Occipital lobe (tissue), 2 donors: ENCODE results near the gene ENTPD3. TPM values are rescaled to one million over a fixed set of nuclear protein-coding genes. Genes with fewer than 3 reads are reported as not detected.

Experiments used
- DNase-seq: peaks from one replicate; lab custom pipeline; 2025; lab: John Stamatoyannopoulos, UW
- total RNA-seq: library from RNA; depleted of rRNA; stranded (reverse); fragments of >200 nt; gene quantifications from one replicate; pipeline ENCODE4 v1.2.3, GENCODE V29; 2014

ENTPD3 gene
- total RNA-seq, 1 donor from 2014 or later, result 1.6 TPM

DNA sequence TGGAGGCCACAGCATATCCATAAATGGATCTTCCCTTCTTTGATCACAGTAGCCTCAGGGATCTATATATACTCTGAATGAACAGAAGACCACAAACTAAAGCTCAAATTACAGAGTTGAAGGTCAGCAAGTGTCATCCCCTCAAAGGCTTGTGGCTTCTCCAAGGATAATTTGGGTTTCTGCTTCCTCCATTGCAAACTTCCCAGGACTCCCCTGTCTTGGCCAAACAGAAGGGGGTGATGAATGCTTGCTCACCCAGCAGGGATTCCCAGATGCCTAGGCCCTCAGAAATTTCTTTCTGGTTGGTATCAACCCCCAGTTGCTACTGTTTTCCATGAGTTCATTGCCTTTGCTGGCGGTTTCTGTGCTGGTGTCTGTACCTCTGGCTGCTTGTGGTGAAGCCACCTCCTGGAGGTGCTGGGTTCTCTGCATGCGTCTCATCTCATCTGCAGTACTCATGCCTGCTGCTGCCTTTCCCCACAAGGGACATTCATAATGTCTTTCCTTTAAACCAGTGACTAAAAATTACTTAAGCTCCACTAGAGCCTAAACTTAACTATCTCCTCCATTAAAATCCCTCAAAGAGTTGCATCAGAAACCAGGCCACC lies 17.7 kb downstream of the ENTPD3 start:
- DNase-seq, result no peak

DNA sequence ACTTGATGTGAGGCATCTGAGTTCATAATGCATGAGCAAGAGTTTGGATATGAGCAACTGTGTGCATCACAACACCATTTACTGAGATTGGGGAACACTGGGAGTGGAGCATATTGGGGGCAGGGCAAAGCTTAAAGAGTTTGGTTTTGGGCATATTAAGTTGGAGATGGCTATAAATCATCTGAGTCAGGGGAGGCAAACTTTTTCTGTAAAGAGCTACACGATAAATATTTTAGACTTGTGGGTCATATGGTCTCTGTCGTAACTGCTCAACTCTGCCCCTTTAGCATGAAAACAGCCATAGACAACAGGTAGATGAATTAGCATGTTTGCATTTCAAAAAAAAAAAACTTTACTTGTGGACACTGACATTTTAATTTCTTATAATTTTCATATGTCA lies 20.0 kb downstream of the ENTPD3 start:
- DNase-seq, result no peak

- no peak for DNase-seq
Measured at GRCh38 chr3:40407611-40408010, 20.6 kb downstream of the ENTPD3 start.

DNA sequence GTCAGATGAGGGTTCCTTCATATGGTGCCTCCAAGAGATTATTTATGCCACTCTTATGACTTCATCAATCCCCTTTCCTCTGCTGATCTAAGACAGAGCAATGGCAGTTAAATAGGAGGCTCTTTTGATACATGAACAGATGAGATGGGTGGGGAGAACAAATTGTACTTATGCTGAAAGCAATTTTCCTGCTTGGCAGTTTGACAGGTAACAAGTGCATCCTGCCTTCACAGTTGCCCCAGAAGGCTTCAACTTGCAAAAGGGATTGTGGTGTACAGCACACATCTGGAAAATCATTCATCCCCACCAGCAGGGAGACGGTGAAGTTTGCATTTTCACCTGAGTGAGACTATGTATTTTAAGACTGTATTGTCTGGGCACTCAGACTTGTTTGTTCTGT lies 27.3 kb downstream of the ENTPD3 start:
- no peak for DNase-seq

DNA sequence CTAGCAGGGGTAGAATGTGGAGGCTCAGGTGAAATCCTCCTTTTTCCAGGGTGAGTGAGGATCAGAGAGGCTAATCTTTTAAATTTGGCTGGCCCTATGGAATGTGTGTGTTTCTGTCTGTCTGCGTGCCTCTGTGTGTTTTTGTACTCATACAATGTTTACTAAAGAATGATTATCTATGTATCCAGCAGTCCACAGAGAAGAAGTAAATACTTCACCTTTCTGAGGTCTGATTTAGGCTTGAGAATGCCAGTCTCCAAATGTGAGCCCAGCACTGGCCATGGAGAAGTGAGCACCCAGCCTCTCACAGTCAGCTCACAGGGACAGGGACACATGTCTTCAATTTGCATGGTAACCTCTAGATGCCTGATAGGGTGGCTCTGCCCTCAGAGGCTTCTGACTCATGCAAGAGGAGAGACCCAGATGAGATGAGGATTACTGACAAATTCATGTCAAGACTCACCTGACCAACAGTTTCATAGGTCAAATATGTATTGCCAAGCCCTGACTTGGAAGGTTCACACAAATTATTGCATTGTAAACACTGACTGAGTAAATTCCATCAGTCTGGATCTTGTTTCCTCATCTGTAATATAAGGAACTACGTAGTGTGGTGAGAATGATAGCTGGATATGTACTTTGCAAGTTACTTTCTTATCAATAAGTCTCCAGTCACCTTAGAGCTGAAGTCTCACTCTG lies 31.0 kb downstream of the ENTPD3 start:
- no peak for DNase-seq

DNA sequence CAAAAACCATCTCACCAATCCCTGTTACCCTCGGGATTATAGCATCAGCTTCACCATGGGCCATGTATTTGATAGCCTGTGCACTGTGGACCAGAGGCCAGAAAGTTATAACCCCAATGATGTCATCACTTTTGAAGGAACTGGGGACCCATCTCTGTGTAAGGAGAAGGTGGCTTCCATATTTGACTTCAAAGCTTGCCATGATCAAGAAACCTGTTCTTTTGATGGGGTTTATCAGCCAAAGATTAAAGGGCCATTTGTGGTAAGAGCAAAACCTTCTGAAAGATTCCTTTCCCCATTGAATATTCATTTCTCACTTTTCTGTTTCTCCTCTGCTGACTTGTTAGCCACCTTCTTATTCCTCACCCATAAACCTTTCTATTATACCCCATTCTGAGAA lies 35.9 kb downstream of the ENTPD3 start:
- DNase-seq, result no peak

- no peak for DNase-seq
Measured at GRCh38 chr3:40427045-40427669, 40.2 kb downstream of the ENTPD3 start.

GRCh38 chr3:40432793-40433192 lies 45.8 kb downstream of the ENTPD3 start:
- DNase-seq, result no peak

DNA sequence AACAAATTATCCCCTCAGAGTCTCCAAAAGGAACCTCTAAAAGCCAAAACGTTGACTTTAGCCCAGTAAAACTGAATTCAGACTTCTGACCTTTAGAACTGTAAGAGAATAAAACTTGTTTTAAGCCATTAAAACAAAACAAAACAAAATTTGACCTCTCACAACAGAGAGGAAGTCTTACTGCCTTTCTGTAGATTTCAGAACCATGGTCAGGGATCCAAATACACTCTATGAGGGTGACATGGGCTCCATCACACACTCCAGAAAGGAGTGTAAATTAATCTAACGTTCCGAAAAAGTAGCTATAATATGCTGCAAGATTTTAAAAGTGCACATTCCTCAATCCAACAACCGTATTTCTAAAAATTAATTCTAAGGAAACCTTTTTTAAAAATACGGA lies 50.9 kb downstream of the ENTPD3 start:
- no peak for DNase-seq

DNA sequence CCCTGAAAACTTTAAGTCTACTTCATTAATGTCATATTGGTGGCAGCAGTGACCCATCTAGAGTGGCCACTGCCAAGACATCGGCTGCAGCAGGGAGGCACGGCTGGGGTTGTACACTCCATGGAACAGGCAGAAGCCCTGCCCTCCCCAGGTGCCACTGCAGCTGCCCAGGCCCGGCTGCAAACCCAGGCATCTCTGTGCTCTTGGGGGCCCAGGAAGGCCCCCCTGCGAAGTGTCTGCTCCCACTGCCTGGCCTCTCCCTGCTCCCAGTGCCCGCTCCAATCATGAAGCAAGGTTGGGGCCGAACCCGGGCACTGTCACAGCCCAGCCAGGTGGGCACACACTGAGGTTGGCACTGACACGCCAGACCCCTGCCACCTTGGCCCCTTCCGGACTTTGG lies 58.1 kb downstream of the ENTPD3 start:
- no peak for DNase-seq

- DNase-seq, result no peak
Measured at GRCh38 chr3:40445880-40446279, 58.9 kb downstream of the ENTPD3 start.

DNA sequence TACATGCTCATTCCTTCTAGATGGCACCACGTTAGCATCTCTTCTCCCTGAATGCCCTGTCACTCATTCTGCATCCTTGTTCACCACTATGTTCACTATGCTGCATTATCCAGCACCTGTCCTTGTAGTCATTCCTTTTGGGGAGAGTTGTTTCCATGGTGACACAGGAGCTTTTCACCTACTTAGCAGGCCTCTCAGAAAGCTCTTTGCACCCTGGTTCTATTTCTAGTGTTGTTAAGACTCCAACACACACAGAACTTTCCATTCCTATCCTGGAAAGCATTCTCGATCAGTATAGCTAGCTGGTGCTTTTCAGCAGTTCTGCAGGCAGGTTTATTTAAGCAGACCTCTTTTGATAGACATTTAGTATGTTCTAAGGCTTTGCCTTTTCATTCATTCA lies 63.5 kb downstream of the ENTPD3 start:
- DNase-seq, result no peak

- no peak for DNase-seq
Measured at GRCh38 chr3:40451551-40451950, 64.6 kb downstream of the ENTPD3 start.

- DNase-seq, result no peak
Measured at GRCh38 chr3:40452057-40452456, 65.1 kb downstream of the ENTPD3 start.

GRCh38 chr3:40452562-40452875 lies 65.5 kb downstream of the ENTPD3 start:
- DNase-seq, result no peak

GRCh38 chr3:40452876-40453730 lies 66.1 kb downstream of the ENTPD3 start:
- DNase-seq, result peak; percentile 97

DNA sequence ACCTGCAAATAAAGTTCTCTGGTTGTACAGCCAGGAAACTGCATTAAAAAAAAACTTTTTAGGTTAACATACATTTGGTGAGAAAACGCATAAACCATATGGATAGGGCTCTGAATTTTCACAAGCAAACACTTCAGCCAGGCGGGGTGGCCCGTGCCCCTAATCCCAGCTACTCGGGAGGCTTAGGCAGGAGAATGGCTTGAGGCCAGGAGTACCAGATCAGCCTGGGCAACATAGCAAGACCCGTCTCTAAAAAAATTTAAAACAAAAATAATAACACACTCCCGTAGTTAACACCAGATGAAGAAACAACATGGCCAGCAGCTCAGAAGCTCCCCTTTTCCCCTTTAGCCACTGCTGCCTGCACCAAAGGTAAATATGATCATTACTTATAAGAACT lies 66.9 kb downstream of the ENTPD3 start:
- no peak for DNase-seq

GRCh38 chr3:40455328-40455727 lies 68.3 kb downstream of the ENTPD3 start:
- no peak for DNase-seq

DNA sequence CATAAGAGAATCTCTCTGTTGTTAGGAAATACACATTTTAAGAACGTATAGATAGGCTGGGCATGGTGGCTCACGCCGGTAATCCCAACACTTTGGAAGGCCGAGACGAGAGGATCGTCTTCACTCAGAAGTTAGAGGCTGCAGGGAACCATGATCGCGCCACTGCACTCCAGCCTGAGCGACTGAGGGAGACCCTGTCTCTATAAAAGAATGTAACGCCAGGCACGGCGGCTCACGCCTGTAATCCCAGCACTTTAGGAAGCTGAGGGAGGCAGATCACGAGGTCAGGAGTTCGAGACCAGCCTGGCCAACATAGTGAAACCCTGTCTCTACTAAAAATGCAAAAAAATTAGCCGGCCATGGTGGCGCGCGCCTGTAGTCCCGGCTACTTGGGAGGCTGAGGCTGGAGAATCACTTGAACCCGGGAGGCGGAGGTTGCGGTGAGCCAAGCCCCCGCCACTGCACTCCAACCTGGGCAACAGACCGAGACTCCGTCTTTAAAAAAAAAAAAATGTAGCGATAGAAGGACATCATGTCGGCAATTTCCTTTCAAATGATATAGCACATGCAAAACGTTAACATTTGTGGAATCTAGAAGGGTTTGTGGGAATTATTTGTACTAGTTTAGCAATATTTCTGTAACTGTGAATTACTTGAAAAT lies 69.4 kb downstream of the ENTPD3 start:
- no peak for DNase-seq

GRCh38 chr3:40456940-40457823 lies 70.2 kb downstream of the ENTPD3 start, which contains the start of gene RPL14:
RPL14 (plus strand) TSS chr3:40457339; CDS start chr3:40457472, 133 bp downstream.
- DNase-seq, result peak; percentile 88

DNA sequence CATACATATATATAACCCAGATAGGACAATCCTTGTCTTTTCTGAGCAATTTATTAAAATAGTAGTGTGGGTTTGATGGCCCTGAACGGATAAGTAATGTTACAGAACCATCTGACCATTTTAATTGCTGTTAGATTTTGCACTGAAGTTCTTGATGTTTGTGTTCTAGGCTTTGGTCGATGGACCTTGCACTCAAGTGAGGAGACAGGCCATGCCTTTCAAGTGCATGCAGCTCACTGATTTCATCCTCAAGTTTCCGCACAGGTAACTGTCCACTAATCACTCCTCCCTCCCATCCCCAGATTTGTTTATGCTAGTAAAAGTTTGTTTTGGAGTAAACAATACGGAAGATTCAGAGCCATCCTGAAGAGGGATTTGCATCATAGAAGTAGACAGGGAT lies 71.5 kb downstream of the ENTPD3 start:
- no peak for DNase-seq
